ENCODE measurements around the gene DHX40. TPM values are rescaled to one million over a fixed set of nuclear protein-coding genes. Genes with fewer than 3 reads are reported as not detected.
A peak's percentile ranks its signal among the peaks of the same experiment; 100 is the strongest.
"Not testable (repeated sequence)": the region's sequence is repeated elsewhere in the genome, so short reads cannot be mapped to it uniquely, and the experiment has no call there.

Gene DHX40
- total RNA-seq, 1 donor from 2014 or later = 12.7 TPM

DNA sequence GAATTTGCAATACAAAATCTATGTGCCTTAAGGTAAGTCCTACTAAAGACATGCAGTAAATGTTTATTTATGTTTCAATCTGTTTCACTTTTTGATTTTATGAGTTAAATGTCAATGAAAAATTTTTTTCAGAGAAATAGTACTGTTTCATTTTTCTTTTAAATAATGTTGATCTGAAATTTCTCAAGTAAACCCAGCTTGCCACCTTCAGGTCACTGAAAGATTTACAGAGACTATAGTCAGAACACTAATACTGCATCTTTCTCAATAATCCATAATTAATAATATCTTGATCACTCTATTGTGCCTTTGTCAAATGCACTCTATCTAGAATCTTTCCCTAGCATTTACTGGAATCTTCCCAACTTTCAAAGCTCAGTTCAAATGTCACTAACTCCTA, 6.5 kb upstream of the DHX40 start:
- no peak for ATAC-seq

DNA sequence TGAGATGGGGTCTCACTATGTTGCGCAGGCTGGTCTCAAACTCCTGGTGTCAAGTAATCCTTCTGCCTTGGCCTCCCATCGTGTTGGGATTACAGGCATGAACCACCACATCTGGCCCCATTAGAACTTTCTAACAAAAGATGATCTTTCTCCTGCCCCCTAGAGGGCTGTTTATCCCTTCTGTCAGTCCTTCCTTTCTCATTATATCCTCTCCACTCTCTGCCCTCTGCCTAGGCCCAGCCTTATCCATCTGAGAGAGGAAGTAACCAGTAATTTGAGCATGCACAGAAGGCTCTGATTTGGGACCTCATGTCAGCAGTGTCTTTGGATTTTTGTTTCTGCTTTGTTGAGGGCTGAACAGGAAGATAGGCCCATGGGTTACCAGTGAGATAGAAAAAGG, 4.4 kb upstream of the DHX40 start:
- ATAC-seq = no peak

DNA sequence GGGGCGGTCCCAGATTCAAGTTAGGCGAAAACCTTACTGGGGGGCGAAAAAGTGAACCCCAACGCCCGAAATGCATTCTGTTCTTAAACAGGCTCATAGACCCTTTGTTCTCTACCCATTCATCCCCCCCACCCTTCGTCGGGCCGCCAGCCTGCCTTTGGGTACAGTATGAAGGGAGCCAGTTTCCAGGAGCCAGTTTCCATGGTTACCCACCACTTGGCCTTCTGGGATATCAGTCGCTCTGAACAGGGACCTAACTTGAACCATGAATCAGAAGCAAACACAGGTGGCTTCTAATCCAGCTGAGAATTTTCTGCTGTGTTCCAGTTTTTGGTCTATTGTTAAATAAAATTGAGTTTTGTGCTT, 532 bp downstream of the DHX40 start:
- peak; percentile 79 for ATAC-seq

DNA sequence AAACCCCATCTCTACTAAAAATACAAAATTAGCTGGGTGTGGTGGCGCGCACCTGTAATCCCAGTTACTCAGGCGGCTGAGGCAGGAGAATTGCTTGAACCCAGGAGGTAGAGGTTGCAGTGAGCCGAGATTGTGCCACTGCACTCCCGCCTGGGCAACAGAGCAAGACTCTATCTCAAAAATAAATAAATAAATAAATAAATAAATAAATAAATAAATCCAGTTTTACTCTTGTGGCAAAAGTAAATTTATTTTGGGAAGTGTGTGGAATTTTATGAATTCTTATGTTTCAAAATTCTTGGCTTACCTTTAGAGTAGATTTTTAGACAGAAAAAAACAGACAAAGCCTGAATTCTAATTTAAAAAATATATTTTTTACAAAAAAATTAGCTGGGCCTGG, 3.7 kb downstream of the DHX40 start:
- not testable (repeated sequence) for ATAC-seq

DNA sequence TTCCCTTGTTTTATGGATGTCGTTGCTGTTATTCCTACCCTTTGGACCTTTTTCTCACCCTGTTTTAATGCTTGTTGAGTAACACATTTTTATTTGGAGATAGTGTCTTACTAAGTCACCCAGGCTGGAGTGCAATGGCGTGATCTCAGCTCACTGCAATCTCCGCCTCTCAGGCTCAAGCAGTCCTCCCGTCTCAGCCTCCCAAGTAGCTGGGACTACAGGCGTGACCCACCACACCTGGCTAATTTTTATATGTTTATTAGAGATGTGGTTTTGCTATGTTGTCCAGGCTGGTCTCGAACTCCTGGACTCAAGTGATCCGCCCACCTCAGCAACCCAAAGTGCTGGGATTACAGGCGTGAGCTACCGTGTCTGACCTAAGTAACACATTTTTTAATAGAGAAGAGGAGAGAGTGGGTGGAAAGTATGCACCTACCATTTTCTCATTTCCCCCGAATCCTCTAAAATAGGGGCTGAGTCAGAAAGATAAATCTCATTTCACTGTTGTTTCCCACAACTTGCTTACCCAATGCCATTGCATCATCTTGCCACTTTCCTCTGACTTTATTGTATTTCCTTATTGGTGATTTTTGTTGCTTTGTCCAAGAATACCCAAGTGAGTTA, 7.0 kb downstream of the DHX40 start:
- no peak for ATAC-seq

DNA sequence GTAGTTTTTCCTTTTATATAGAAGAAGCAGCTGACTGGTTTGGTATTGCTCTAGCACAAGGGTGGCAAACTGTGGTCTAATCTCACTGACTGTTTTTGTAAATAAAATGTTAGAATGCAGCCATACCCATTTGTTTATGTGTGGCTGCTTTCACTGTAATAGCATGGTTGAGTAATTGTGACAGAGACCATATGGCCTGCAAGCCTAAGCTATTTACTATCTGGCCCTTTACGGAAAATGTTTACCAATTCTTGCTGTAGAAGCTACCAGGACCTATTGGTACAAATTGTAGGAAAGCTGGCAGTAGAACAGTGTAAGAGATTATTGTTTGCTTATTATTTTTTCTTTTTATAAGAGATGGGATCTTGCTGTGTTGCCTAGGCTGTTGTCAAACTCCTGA, 18.8 kb downstream of the DHX40 start:
- not testable (repeated sequence) for ATAC-seq

DNA sequence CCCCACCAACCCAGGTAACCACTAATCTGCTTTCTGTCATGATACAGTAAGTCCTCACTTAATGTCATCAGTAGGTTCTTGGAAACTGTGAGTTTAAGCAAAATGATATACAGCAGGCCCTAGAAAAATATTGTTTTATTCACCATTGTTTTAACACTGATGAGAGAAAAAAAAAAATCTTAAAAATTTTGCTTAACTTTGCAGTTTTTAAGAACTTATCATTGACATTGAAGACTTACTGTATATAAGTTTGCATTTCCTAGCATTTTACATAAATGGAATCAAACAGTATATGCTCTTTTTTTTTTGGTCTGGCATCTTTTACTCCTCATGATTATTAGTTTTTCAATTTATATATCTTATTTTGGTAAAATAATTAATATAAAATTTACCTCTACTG, 34.8 kb downstream of the DHX40 start:
- no peak for ATAC-seq

DNA sequence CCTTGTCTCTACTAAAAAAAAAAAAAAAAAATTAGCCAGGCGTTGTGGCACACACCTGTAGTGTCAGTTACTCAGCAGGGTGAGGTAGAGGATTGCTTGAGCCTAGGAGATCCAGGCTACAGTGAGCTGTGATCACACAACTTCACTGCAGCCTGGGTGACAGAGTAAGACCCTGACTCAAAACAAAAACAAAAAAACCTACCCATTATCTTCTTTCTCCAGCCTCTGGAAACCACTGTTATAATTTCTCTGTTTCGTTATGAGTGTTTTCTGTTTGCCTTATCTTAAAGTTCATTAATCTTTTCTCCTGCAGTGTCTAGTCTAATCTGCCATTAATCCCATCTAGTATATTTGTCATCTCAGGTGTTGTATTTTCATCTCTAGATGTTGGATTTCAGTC, 35.7 kb downstream of the DHX40 start:
- ATAC-seq = no peak

DNA sequence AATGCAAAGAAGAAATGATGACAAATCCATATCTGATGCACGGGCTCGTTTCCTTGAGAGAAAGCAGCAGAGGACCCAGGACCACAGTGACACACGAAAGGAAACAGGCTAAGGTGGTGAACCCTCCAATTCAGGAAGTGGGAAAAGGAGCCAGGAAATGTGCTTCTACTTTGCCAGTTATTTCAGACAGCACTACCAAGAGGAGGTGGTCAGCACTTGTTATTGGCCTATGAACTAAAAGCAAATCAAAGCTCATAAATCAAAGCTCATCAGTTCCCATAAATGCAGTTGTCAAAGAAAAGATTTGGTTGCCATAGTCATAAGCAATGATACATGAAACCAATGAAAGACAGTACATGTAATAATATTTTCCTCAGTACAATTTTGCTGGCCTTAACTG, 41.7 kb downstream of the DHX40 start:
- no peak for ATAC-seq

DNA sequence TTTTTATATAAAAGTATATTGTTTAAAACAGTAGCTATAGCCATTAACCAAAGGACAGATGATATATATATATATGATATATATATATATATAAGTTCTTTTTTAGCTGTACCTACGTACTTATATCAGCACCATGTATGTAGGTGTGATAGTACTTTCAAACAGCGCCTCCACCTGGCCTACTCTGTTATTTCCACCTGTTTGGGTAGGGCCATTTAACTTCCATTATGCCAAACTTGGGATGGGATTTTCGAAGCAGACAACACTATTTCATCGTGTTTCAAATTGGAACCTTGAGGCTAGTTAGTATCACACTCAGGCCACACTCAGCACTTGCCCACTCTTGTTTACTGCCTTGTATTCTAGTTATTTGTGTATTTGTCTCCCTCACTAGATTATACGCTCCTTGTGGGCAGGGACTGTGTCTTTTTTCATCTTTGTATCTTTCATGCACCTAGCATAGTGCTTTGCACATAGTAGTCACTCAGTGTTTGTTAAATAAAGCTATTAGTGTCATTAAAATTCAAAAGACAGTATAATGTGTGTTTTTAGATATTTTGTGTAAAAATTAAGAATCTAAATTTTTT, 42.5 kb downstream of the DHX40 start:
- ATAC-seq = no peak

DNA sequence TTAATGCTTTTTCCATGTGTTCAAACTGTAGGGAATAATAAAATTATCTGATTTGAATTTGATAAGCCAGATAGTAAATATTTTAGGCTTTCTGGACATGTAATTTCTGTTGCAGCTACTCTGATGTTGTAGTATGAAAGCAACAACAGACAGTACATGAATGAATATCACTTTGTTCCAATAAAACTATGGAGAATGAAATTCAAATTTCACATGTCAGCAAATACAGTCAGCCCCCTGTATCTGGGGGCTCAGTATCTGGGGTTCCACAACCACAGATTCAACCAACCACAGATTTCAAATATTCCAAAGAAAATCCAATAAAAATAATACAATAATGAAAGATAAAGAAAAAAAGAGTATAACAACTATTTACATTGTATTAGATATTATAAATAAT, 46.1 kb downstream of the DHX40 start:
- no peak for ATAC-seq

DNA sequence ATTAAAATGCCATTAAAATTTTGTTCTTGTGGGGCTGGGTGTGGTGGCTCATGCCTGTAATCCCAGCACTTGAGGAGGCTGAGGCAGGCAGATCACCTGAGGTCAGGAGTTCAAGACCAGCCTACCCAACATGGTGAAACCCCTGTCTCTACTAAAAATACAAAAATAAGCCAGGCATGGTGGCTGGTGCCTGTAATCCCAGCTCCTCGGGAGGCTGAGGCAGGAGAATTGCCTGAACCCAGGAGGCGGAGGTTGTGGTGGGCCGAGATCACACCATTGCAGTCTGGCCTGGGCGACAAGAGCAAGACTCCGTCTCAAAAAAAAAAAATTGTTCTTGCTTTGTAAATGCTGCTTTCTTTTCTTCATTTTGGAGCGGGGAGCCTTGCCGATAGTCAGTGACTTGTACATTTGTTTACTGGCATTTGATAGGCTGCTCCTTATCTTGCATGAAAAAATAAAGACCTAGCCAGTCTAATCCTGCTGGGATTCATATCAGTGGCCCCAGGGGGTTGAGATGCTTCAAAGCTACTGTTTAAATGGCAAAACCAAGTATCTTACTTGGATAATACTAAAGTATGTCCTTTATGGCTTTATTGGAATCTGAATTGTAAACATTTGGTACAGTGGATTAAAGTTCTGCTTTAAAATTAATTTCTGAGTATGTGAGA, 51.0 kb downstream of the DHX40 start:
- ATAC-seq = no peak

DNA sequence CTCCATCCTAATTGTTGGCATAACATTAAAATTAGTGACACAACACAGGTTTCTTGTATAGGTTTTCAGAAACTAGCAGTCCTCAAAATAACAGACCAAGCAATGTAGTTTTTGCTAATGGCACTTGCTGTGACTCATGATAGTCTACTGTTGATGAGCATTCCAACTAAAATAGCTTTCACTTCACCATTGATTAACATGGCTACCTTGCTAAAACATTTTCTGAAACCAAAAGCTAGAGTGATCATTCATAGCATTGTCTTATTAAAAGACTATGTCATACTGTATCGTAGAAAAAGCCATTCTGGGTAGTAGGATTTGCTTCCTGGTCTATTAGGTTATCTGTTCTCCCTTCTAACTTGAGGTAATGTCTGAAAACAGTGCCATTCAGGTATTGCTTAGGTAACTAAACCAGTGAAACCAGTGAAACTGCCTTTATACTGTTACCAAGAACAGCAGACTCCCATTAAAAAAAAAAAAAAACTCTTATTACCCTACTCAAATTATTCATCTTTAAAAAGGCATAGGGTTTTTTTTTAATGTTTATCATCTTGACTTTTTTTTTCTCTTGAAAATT, 51.8 kb downstream of the DHX40 start:
- ATAC-seq = no peak

DNA sequence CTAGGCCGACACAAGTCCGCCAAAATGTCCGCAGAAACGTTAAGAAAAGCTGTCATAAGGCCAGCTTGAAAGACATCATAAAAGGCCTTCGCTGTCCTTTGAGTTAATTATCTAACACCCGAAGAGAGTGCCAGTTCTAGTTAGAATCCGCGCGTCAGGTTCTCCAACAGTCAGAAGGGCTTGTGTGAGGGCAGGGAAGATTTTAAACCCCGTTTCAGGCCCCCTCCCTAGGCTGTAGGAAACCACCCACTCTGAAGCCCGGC, 53.6 kb downstream of the DHX40 start:
- no peak for ATAC-seq

DNA sequence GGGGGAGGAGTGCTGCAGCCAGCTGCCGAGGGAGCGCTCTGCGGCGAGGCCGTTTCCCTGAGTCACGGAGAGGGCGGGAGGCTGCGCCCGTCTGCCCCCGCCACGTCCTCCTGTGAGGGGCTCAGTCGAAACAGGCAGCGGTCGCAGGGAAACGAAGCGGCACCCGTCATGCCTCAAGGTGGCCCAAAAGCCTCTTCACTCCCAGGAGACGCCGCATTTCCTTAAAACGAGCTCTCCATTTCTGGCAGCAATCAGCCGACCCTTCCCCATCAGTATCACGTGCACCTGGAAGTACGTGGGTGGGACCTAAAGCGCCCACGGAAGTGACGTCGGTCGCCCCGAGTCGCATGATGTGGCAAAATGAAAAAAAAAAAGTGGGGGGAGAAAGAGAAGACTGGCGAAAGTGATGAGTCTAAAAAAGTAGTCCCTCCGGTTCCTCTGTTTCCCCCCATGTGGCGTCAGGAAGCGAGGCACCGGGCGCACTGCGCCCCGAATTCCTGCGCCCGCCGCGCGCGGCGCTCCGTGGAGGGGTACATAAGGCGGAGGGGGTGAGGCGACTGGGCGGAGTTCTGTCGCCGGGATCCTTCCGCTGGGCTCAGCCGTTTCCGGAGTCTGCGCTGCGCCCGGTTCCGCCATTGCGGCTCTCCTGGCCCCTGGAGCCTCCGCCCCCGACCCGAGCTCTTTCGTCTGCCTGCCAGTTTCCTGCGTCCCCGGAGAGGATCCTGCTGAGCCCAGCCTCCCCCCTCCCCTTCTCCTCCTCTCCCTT, 54.1 kb downstream of the DHX40 start, which contains the start of gene CLTC:
CLTC (plus strand) TSS at position 598 of the 766 bp plus-strand sequence. CDS start 237 bp downstream, outside the sequence.
- peak; percentile 94 for ATAC-seq

DNA sequence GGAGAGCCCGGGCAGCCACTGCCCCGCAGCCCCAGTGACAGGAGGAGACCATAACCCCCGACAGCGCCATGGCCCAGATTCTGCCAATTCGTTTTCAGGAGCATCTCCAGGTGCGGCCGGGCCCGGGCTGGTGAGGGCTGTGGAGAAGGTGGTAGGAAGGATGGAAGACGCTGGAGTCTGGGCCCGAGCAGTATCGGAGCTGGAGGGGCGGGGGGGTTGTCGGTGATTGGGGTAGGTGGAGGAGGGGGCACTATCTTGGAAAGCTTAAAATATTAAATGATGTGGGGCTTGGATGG, 54.6 kb downstream of the DHX40 start:
- no peak for ATAC-seq

DNA sequence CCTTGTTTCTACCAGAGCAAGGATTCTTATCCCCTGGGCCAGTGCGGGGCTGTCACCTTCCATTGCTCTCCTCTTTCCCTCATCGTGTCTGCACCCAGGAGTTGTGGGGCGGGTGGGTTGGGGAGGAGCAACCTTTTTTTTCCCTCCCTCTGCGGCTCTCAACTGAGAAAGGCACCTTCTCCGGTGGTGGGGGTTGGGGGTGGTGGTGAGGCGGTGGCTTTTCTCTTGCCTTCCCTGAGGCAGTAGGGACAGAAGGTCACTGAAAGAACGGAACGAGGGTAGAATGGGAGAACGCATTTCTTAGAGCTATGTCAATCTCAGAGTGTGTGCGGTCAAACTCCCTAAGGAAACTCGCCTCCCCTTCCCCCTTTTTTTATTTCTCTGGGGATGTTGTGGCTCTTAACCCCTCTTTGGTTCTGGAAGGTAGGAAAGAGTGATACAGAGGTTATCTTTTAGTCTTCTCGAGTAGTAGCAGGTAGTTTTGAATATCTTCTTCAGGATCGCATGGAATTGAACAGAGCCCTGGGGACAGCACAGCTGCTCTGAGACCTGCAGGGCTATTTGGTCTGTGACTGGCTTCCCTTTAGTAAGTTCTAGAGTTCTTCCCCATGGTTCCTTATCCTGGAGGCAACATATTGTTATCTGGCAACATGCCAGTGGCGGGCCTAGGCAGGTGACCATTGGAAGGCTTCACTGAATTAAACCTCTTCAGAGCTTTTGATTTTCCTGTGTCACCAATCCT, 55.3 kb downstream of the DHX40 start:
- peak; percentile 0 for ATAC-seq

DNA sequence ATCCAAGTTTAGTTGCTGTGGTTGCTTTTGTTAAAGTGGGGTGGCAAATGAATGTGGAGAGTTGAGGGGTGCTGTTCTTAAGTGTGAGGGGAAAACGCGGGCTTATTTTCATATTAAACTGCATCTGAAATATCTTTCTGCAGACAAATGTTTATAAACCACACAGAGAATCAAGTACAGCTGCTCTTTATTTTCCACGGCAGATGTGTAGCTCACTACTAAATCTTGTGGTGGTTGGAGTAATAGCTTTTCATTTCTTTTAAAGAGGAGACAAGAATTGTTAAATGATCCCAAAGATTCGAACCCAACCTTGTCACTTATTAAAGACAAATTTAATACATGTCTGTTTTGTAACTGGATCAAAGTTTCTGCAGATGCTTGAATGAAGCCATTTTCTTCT, 56.4 kb downstream of the DHX40 start:
- ATAC-seq = no peak

DNA sequence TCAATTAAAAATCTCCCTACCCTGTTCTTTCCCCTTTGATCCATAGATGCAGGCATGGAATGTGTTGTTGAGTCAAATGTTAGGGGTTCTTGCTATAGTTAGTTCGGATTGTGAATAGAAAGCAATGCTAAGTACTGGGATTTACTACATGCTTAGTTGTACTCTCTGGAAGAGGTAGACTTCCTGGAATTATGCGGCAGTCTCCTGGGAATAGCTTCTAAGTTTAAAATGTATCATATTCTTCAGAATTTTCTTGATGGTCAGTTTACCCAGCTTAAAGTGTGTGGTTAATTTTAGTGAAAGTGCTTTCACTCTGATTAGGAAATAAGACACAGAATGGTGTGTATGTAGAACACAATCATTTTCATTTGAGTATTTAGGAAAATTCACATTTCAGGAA, 57.7 kb downstream of the DHX40 start:
- no peak for ATAC-seq

DNA sequence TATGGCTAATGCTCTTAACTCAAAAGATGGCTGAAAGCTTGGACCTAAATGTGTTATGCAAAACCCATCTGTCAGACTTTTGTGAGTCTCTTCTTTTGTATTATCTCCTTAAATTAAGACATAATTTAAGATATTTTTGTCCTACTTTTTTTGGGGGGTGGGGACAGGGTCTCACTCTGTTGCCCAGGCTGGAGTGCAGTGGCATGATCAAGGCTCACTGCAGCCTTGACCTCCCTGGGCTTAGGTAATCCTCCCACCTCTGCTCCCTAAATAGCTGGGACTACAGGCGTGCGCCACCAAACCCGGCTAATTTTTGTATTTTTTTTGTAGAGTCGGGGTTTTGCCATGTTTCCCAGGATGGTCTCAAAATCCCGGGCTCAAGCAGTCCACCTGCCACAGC, 61.3 kb downstream of the DHX40 start:
- ATAC-seq = no peak

DNA sequence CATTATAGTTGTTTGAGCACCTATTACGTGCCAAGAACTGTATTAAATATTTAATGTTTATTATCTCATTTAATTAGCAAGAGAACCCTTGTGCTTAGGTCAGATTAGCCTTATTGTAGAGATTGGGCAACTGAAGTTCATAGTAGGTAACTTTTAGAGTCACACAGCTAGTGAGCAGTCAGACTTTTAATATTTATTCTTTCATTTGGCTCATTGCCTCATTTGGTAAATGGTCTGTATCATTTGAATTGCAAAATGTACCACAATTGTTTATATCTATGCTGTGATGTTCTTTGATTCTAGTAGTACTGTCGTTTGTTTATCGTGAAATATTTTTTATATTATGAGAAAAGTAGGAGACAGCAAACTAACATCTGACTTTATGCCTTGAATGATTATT, 61.9 kb downstream of the DHX40 start:
- no peak for ATAC-seq

DNA sequence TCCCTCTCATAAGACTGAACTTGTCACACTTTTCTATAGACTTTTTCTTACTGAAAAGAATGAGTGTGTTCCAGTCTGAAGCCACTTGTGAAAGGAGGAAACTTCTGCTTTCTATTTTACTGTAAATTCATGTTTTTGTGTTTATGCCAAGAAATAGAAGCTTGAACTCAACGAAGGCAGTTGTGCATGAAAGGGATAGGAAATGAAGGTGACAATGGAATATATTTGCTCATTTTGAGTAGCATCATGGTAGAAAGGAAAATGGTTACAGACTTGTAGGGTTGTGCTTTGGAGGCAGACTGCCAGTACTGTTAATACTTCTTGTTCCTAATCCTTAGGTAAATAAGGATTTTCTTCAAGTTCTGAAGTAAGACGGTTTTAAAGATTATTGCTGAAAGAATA, 62.4 kb downstream of the DHX40 start:
- peak; percentile 46 for ATAC-seq

DNA sequence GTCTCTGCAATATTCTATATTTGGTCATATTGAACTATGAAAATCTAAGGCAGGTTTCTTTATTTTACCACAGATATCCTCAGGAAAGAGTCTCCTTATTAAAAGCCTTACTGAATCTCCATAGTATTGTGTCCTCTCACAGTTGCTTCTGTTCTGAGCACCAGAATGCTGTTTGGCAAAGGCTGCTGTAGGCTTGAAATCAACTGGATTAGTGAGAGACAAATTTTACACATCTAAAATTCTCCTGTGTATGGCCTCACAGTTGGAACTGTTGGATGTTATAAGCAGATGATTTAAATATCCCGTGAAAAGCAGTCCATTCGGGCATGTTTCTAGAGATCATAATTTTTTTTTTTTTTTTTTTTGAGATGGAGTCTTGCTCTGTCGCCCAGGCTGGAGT, 63.8 kb downstream of the DHX40 start:
- no peak for ATAC-seq

Data from esophagus mucosa (tissue), 1 donor.